Left cardiac atrium (tissue), 4 donors: ENCODE measurements around the gene ALG14. TPM values are rescaled to one million over a fixed set of nuclear protein-coding genes. Genes with fewer than 3 reads are reported as not detected.
A peak's percentile ranks its signal among the peaks of the same experiment; 100 is the strongest.
"Not testable (repeated sequence)": the region's sequence is repeated elsewhere in the genome, so short reads cannot be mapped to it uniquely, and the experiment has no call there.

Experiments
- ATAC-seq, 2 donors: fragments of 200-7000 bp; cut with Tn5 transposase; one replicate each; pipeline ENCODE4 v1.9.1; 2020; ENCODE audit warnings: mild to moderate bottlenecking in 2 of 2, moderate library complexity in 2 of 2
- DNase-seq: peaks from one replicate; pipeline ENCODE4 v3.0.0-alpha.2; 2020
- intact Hi-C, 2 donors: fragments of 100-400 bp; cut with DNase I; formaldehyde crosslinking; loops; one replicate each; pipeline versions ENCODE4 v1.14.1 to v1.15.1; 2022 to 2023
- total RNA-seq, 2 donors: library from RNA; stranded (reverse); fragmentation: NEBNext Ultra II Directional; extraction: Animal tissue kit (Norgen Biotek cat#: 25700); gene quantifications; one replicate each; pipeline ENCODE4 v1.2.1, GENCODE V29; 2021
- donor health status: DM: no; HTN: yes; CAD: no.
- donor health status: DM: no; HTN: yes; CAD: no; lungs with severe emphysema.
- donor health status: DM: yes; HTN: yes; CAD: no.
- donor health status: Dilated cardiomyopathy.

Gene ALG14
- total RNA-seq, 2 donors from 2014 or later, result 2.5 to 4.3 TPM

DNA sequence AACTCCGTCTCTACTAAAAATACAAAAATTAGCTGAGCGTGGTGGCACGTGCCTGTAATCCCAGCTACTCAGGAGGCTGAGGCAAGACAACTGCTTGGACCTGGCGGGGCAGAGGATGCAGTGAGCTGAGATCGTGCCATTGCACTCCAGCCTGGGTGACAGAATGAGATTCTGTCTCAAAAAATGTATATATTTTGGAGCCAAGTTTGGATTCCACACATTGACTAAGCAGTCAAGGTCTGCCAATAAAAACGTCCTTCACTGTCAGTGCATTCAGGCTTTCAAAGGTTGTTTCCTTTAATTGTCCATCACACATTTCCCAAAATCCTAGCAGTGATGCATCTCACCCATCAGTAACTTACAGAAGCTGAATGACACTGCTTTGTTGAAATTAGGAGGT is 77.2 kb downstream of the ALG14 start:
- ATAC-seq, DNase-seq, intact Hi-C loops: not testable (repeated sequence)

- intact Hi-C loops, result no loop called here
Measured at GRCh38 chr1:94994805-94995204, 77.9 kb downstream of the ALG14 start.

DNA sequence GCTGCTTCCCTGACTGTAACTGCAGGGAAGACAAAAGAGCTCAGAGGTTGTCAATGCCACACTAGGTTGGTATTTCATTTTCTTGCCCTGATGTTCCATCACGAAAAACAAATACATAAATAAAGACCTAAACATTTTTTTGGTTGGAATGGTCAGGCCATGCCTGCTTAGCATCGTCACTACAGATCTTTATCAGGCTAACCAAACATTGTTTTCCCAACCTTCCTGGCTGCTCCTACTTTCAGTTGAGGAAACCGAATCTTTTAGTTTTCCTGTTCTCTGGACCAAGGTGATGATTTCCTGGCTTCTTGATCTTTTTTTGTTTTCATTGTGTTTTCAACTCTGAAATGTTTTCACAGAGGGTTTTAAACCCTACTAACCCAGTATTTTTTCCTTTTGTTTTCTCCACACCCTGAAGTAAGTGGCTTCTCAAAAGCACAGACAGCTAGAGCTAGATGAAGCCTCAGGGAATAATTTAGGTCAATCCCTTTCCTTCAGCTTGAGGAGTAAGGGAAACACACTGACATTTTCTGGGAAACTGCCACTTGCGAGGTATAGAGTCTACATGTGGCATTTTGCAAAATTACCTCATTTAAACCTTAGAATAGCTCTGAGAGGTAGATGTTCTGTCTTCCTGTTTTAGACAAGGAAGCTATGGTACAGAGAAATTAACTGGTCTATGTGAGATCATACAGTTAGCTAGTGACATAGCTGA is 78.7 kb downstream of the ALG14 start:
- DNase-seq, result no peak
- intact Hi-C loops, result no loop called here
- ATAC-seq, result no peak

More at GRCh38 chr1:94994805-94995204, 77.9 kb downstream of the ALG14 start:
- DNase-seq (no peak), ATAC-seq (no peak)

GRCh38 chr1:94992863-94993563 is 79.7 kb downstream of the ALG14 start:
- no peak for DNase-seq
- intact Hi-C loops, result no loop called here
- ATAC-seq, result no peak

GRCh38 chr1:94992161-94992560 is 80.6 kb downstream of the ALG14 start:
- intact Hi-C loops, result no loop called here
- ATAC-seq, result no peak
- DNase-seq, result no peak

GRCh38 chr1:94989911-94990473 is 82.8 kb downstream of the ALG14 start:
- intact Hi-C loops, result no loop called here
- ATAC-seq, result peak in 1 of 2 donors; percentile 56
- DNase-seq, result no peak

DNA sequence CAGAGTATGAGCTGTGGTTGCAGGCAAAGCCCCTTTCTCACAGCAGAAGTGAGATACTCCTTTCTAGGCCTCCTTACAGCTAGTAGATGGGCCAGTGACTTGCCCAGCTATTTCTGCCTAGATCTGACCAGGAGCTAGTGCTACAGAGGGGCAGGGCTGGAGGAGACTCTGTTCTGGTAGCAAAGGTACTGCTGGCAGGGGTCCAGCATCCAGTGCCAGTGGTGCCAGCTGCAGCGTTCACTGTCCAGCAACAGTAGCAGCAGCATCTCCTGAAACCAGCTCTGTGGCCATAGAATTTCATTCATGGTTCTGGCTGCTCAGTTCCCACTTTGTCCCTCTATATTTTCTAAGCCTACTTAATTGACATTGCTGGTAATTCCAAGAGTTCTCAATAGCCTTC is 83.4 kb downstream of the ALG14 start:
- intact Hi-C loops, result no loop called here
- DNase-seq (no peak), ATAC-seq (peak in 1 of 2 donors; percentile 42)

DNA sequence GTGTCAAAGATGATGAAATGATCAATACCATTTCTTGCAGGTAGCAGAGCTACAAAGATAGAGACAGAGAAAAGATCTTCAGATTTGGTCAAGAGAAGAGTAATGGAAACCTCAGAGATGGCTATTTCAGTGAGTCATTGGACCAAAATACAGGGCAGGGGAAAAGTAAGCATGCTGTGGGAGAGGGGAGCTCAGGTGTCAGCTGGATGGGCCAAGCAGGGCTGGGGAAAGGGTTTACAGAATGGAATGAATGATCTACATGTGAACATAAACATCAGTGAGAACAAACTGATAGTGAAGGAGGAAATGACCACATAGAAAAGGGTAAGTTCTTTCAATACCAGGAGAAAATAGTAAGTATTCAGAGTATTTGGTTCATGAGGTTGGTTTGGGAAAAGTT is 84.4 kb downstream of the ALG14 start:
- intact Hi-C loops, result no loop called here
- no peak for DNase-seq
- ATAC-seq, result no peak

GRCh38 chr1:94986783-94987182 is 86.0 kb downstream of the ALG14 start:
- ATAC-seq (no peak), DNase-seq (no peak)
- intact Hi-C loops, result no loop called here

DNA sequence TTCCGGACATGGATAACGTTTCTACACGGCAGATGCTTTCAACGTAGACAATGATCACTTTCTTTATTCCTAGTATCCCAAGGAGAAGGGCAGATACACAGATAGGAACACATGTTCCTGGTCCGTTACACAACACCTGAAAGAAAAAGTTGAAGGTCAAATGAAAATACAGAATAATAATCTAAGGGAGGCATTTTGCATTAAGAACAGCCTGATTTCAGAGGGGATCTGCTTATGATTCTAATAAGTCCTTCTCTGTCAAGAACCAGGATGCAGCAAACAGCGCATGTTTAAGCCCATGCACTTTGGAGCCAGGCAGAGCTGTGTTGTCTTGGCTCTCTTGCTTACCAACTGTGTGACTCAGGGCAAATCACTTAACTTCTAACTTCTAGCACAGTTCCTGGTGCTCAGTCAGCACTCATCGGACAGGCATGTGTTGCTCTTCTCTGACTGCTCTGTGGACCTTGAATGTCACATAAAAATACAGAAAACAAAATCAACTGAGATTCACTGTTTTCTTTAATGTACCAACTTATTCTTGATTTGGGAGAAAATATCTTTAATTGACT is 89.5 kb downstream of the ALG14 start:
- ATAC-seq, result peak; percentile 58 to 93
- peak; percentile 30 for DNase-seq
- intact Hi-C loops, result no loop called here

- intact Hi-C loops, result no loop called here
- ATAC-seq, result no peak
Measured at GRCh38 chr1:94982398-94982797, 90.4 kb downstream of the ALG14 start.

DNA sequence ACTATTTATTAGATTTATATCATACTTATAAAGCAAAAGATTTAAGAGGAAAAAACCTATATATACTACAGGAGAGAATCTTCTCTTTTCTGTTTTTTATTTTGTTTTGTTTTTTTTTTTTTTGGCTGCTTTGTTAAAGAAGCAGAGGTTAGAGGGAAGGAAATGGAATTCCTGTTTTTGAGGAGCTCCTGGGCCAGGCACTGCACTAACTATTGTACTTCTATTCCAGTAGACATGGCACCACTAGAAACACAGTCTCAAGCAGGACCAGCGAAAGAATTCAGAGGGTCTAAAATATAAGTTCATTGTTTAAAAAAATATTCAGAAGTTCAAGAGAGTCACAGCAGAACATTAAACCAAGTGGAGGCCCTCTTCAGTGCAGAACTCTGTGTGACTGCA is 91.2 kb downstream of the ALG14 start:
- no peak for ATAC-seq
- DNase-seq, result no peak
- intact Hi-C loops, result no loop called here

More at GRCh38 chr1:94982398-94982797, 90.4 kb downstream of the ALG14 start:
- no peak for DNase-seq

DNA sequence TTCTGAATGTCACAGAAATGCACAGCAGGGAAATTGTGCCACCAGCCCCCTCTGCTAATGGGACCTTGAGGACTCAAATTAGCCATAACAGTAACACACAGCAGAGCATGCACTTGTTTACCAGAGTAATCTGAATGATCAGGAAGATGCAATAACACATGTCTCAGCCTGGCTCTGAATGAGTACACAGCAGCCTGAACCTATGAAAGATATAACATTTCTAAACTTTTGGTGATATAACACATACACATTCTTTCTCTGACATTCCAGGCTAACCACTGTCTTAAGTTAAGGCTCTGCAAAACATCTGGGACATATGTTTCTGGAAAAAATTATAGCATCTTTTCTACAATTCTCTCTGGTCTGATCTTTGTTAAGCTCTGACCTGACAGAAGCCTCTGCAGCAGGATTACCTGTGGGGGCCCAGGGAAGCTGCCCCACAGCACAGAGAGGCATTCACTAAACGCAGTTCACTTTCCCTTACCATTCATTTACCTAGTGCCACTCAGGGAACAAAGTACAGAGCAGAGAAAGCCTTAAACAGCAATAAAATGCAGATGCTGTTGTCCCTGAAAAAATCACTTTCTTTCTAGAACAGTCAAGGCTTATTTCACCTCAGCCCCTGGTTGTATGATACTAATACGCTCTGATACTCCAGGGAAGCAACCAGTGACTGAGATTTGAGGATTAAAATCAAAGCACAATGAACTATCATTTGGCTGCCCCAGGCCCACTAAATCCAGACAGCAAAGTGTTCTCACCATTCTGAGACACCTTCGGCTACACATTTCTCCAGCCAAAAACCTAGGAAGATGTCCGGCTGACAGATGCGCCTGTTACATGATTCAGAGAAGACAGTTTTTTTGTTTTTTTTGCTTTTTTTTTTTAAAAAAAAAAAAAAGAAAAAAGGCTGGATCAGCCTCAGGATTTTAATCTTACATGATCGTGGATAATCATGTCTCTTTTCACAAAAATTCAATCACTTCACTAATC is 91.9 kb downstream of the ALG14 start:
- no peak for ATAC-seq
- intact Hi-C loops, result no loop called here
- no peak for DNase-seq

DNA sequence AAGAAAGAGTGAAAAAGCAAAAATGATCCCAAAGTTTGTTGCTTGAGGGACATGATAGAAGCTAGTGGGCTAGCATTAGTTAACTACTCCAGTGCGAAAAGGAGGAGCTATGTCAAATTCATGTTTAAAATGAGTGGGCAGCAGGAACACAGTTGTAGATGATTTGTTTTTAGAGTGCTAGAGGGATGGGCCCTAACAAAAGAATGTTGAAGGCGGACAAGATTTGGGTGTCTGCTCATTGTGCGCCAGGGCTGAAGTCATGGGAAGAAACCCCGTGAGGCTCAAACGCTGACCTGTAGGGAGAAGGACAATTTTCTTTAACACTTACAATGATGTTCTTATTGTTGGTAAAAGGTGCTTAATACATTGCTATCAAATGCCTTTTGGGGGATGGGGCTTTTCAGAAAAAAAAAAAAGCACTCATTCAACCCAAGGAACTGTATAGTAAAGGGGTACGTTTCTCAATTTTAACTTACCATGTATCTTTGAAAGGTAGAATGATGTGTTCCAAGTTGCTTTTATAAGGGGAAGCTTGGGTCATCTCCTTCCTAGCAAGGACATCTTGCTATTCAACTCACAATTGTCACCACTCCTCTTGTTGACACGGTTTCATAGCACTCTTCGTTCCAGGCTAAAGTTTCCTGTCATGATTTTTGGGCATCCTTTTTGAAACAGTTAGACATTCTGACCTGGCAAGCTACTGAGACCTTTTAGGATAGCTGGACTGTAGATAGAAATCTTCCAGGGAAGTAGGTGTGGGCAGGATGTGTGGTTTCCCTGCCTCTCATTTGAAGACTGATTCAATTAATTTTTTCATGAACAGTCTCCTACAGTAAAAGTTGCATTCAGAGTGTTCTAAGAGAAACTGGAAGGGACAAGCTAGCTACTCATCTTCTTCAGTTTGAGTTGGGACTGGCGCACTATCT is 92.8 kb downstream of the ALG14 start:
- no peak for ATAC-seq
- intact Hi-C loops, result no loop called here
- no peak for DNase-seq

DNA sequence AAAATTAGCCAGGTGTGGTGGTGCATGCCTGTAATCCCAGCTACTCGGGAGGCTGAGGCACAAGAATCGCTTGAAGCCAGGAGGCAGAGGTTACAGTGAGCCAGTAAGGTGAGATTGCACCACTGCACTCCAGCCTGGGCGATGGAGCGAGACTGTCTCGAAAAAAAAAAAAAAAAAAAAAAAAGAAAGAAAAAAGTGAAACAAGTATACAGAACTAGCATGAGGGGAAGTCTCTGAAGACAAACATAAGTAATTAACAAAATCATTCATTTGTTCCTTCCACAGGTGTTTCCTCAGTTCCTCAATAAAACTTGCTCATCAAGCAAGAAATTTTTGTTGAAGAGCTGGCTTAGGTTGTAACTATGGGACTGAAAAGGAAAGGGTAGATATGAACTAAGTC is 93.6 kb downstream of the ALG14 start:
- DNase-seq (no peak), ATAC-seq (no peak)
- intact Hi-C loops, result no loop called here

GRCh38 chr1:94978401-94978800 is 94.3 kb downstream of the ALG14 start:
- ATAC-seq (no peak), DNase-seq (no peak)
- intact Hi-C loops, result no loop called here

DNA sequence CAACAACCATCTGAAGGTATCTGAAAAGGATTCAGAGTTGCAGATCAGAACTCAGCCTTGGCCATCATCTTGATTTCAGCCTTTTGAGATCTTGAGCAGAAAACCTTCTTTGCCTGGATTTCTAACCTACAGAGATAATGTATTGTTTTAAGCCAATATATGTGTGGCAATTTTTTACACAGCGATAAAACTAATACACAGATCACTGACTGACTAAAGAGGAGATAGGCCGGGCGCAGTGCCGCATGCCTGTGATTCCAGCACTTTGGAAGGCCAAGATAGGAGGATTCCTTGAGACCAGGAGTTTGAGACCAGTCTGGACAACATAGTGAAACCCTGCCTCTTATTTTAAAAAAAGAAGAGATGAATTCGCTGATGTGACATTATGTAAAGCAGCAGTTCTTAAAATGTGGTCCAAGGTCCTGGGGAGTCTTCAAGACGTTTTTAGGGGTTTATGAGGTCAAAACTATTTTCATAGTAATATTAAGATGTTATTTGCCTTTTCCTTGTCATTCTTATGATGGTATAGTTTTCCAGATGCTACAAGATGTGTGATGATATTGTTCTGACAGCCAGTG is 95.7 kb downstream of the ALG14 start:
- DNase-seq (no peak), ATAC-seq (no peak)
- intact Hi-C loops, result no loop called here

DNA sequence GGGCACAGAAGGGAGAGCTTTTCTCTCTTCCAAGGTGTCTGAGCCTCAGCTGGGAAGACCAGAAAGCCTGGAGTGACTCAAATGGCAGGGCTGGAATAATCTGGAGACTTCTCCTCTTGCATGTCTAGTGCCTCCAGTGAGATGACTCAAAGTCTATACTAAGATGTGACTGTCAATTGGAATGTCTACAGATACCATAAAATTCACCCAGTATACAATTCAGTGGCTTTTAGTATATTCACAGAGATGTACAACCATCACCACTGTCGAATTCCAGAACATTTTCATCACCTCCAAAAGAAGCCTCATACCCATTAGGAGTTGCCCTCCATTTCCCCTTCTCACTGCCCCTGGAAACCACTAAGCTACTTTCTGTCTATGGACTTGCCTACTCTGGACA is 97.9 kb downstream of the ALG14 start:
- ATAC-seq (peak in 1 of 2 donors; percentile 69), DNase-seq (no peak)
- intact Hi-C loops, result no loop called here
